ENCODE measurements around the gene GLT8D2.

GLT8D2 gene

GRCh38 chr12:104083769-104084475 lies 33.9 kb upstream of the GLT8D2 start:
- no peak for TF ChIP-seq ISL1 (CRISPR knock-in tag; IDR thresholded peaks at IDR 0.05)
- TF ChIP-seq RARB (CRISPR knock-in tag; IDR thresholded peaks at IDR 0.05), result no peak
- TF ChIP-seq TCF4 (CRISPR knock-in tag; IDR thresholded peaks at IDR 0.05; ENCODE audit: borderline replicate concordance), result no peak
- no peak for TF ChIP-seq ZFP30 (CRISPR knock-in tag; IDR thresholded peaks at IDR 0.05)
- no peak for TF ChIP-seq GLIS3 (CRISPR knock-in tag; IDR thresholded peaks at IDR 0.05)
- TF ChIP-seq ESRRG (CRISPR knock-in tag; IDR thresholded peaks at IDR 0.05), result no peak
- TF ChIP-seq, protein P1, sequence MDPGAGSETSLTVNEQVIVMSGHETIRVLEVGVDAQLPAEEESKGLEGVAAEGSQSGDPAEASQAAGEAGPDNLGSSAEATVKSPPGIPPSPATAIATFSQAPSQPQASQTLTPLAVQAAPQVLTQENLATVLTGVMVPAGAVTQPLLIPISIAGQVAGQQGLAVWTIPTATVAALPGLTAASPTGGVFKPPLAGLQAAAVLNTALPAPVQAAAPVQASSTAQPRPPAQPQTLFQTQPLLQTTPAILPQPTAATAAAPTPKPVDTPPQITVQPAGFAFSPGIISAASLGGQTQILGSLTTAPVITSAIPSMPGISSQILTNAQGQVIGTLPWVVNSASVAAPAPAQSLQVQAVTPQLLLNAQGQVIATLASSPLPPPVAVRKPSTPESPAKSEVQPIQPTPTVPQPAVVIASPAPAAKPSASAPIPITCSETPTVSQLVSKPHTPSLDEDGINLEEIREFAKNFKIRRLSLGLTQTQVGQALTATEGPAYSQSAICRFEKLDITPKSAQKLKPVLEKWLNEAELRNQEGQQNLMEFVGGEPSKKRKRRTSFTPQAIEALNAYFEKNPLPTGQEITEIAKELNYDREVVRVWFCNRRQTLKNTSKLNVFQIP (CRISPR knock-in tag; IDR thresholded peaks at IDR 0.05; ENCODE audit: borderline replicate concordance, low read depth), result no peak
- TF ChIP-seq, protein P2, sequence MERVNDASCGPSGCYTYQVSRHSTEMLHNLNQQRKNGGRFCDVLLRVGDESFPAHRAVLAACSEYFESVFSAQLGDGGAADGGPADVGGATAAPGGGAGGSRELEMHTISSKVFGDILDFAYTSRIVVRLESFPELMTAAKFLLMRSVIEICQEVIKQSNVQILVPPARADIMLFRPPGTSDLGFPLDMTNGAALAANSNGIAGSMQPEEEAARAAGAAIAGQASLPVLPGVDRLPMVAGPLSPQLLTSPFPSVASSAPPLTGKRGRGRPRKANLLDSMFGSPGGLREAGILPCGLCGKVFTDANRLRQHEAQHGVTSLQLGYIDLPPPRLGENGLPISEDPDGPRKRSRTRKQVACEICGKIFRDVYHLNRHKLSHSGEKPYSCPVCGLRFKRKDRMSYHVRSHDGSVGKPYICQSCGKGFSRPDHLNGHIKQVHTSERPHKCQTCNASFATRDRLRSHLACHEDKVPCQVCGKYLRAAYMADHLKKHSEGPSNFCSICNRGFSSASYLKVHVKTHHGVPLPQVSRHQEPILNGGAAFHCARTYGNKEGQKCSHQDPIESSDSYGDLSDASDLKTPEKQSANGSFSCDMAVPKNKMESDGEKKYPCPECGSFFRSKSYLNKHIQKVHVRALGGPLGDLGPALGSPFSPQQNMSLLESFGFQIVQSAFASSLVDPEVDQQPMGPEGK (CRISPR knock-in tag; IDR thresholded peaks at IDR 0.05; ENCODE audit: borderline replicate concordance), result no peak
- no peak for TF ChIP-seq SNAI2 (CRISPR knock-in tag; IDR thresholded peaks at IDR 0.05)
- no peak for TF ChIP-seq ZC3H10 (CRISPR knock-in tag; IDR thresholded peaks at IDR 0.05)
- ATAC-seq, result no peak

DNA sequence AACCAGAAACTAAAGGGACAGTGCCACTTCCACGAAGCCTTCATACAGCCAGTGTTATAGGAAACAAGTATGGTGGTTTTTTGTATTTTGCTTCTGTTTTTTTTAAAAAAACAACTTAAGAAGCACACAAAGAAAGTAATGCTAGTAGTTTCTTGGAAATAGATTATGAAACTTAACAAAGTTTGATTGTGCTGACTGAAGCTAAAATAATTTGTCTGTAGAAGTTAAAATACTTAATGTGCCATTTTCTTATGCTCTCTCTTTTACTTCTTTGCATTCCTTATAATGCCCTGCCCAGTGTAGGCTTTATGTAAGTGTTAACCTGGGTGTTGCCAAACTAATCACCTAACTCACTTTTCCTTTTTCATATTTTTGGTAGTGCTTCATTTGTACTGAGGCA lies 30.8 kb upstream of the GLT8D2 start:
- ATAC-seq, result no peak
- TF ChIP-seq ZFP30 (CRISPR knock-in tag; IDR thresholded peaks at IDR 0.05) (no peak), ZC3H10 (CRISPR knock-in tag; IDR thresholded peaks at IDR 0.05) (no peak), ISL1 (CRISPR knock-in tag; IDR thresholded peaks at IDR 0.05) (no peak), ZNF8 (CRISPR knock-in tag; IDR thresholded peaks at IDR 0.05) (no peak), GLIS3 (CRISPR knock-in tag; IDR thresholded peaks at IDR 0.05) (no peak)
- TF ChIP-seq, protein P3, sequence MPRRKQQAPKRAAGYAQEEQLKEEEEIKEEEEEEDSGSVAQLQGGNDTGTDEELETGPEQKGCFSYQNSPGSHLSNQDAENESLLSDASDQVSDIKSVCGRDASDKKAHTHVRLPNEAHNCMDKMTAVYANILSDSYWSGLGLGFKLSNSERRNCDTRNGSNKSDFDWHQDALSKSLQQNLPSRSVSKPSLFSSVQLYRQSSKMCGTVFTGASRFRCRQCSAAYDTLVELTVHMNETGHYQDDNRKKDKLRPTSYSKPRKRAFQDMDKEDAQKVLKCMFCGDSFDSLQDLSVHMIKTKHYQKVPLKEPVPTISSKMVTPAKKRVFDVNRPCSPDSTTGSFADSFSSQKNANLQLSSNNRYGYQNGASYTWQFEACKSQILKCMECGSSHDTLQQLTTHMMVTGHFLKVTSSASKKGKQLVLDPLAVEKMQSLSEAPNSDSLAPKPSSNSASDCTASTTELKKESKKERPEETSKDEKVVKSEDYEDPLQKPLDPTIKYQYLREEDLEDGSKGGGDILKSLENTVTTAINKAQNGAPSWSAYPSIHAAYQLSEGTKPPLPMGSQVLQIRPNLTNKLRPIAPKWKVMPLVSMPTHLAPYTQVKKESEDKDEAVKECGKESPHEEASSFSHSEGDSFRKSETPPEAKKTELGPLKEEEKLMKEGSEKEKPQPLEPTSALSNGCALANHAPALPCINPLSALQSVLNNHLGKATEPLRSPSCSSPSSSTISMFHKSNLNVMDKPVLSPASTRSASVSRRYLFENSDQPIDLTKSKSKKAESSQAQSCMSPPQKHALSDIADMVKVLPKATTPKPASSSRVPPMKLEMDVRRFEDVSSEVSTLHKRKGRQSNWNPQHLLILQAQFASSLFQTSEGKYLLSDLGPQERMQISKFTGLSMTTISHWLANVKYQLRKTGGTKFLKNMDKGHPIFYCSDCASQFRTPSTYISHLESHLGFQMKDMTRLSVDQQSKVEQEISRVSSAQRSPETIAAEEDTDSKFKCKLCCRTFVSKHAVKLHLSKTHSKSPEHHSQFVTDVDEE (CRISPR knock-in tag; IDR thresholded peaks at IDR 0.05), result no peak
- TF ChIP-seq, protein P1 (CRISPR knock-in tag; IDR thresholded peaks at IDR 0.05; ENCODE audit: borderline replicate concordance, low read depth), result no peak

GRCh38 chr12:104079024-104079423 lies 29.0 kb upstream of the GLT8D2 start:
- no peak for TF ChIP-seq CREB5 (CRISPR knock-in tag; IDR thresholded peaks at IDR 0.05; ENCODE audit: low read depth)
- no peak for TF ChIP-seq ZNF565 (CRISPR knock-in tag; conservative IDR thresholded peaks at IDR 0.05; ENCODE audit: low read depth)
- no peak for TF ChIP-seq SNAI2 (CRISPR knock-in tag; IDR thresholded peaks at IDR 0.05)
- no peak for TF ChIP-seq TCF4 (CRISPR knock-in tag; IDR thresholded peaks at IDR 0.05; ENCODE audit: borderline replicate concordance)
- no peak for TF ChIP-seq ZNF8 (CRISPR knock-in tag; IDR thresholded peaks at IDR 0.05)
- TF ChIP-seq, protein P4, sequence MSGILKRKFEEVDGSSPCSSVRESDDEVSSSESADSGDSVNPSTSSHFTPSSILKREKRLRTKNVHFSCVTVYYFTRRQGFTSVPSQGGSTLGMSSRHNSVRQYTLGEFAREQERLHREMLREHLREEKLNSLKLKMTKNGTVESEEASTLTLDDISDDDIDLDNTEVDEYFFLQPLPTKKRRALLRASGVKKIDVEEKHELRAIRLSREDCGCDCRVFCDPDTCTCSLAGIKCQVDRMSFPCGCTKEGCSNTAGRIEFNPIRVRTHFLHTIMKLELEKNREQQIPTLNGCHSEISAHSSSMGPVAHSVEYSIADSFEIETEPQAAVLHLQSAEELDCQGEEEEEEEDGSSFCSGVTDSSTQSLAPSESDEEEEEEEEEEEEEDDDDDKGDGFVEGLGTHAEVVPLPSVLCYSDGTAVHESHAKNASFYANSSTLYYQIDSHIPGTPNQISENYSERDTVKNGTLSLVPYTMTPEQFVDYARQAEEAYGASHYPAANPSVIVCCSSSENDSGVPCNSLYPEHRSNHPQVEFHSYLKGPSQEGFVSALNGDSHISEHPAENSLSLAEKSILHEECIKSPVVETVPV (CRISPR knock-in tag; IDR thresholded peaks at IDR 0.05), result no peak
- TF ChIP-seq ZC3H10 (CRISPR knock-in tag; IDR thresholded peaks at IDR 0.05), result no peak
- no peak for TF ChIP-seq ESRRG (CRISPR knock-in tag; IDR thresholded peaks at IDR 0.05)
- no peak for ATAC-seq

Data from SK-N-SH treated with all-trans-retinoic acid at 6 μM for 48 hours (cell line).